ENCODE results near the gene RING1.

The RING1 gene

DNA sequence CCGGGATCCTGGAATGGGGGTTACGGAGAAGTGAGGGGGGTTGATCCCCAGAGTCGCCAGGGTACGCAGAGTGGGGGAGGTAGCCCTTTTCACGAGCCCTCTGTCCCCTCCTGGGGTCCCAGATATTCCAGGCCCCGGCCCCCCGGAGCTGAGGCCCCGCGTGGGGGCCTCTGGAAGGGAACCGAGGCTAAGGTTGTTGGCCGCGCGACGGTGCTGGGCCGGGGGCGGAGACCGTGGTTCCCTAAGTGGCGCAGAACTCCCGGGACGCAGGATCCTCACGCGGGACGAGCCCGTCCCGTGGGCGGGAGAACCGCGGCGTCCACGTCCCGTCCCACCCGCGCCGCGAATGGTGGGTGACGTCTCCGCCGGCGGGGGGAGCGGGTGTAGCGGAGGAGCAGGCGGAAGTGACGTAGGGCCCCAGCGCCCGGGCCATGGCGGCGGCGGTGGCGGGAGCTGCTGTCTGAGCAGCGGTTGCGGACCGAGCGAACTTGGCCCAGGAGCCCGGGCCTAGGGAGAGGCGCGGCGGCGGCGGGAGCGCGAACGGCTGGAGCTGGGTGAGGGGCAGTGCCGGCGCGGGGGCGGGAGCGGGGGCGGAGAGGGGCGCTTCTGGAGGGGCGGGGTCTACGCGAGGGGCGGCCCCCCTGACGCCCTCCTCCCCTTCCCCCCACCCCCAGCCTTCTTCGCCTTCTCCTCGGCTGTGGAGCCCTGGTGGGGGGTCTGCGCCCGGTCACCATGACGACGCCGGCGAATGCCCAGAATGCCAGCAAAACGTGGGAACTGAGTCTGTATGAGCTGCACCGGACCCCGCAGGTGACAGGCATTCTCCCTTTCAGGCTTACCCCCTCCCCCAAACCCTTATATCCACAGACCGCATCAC is at the start of gene RING1:
TSS of gene RING1 (plus strand) at position 410 of the 877 bp plus-strand sequence. CDS start at position 733, 323 bp downstream.
- H3K4me3 ChIP-seq (replicated peaks; ENCODE audit: low read depth, low read length) = peak within 1 kb of the TSS; percentile 89
- TF ChIP-seq, protein P1, sequence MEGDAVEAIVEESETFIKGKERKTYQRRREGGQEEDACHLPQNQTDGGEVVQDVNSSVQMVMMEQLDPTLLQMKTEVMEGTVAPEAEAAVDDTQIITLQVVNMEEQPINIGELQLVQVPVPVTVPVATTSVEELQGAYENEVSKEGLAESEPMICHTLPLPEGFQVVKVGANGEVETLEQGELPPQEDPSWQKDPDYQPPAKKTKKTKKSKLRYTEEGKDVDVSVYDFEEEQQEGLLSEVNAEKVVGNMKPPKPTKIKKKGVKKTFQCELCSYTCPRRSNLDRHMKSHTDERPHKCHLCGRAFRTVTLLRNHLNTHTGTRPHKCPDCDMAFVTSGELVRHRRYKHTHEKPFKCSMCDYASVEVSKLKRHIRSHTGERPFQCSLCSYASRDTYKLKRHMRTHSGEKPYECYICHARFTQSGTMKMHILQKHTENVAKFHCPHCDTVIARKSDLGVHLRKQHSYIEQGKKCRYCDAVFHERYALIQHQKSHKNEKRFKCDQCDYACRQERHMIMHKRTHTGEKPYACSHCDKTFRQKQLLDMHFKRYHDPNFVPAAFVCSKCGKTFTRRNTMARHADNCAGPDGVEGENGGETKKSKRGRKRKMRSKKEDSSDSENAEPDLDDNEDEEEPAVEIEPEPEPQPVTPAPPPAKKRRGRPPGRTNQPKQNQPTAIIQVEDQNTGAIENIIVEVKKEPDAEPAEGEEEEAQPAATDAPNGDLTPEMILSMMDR (IDR thresholded peaks at IDR 0.05; ENCODE audit: low read length, missing control alignments) = no peak
- DNase-seq (ENCODE audit: low read depth) = peak; percentile 73

DNA sequence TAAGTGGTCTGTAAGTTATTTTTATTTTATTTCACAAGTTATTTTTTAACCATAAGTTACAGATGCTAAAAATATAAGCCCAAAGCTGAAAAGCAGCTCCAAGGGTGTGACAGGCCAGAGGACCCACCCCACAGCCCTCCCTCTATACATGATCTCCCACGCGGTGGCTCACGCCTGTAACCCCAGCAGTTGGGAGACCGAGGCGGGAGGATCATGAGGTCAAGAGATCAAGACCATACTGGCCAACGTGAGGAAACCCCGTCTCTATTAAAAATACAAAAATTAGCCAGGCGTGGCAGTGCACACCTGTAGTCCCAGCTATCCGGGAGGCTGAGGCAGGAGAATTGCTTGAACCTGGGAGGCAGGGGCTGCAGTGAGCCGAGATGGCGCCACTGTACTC is 48.2 kb upstream of the RING1 start:
- no peak for DNase-seq (ENCODE audit: low read depth)
- TF ChIP-seq, protein P1 (IDR thresholded peaks at IDR 0.05; ENCODE audit: low read length, missing control alignments) = no peak

DNA sequence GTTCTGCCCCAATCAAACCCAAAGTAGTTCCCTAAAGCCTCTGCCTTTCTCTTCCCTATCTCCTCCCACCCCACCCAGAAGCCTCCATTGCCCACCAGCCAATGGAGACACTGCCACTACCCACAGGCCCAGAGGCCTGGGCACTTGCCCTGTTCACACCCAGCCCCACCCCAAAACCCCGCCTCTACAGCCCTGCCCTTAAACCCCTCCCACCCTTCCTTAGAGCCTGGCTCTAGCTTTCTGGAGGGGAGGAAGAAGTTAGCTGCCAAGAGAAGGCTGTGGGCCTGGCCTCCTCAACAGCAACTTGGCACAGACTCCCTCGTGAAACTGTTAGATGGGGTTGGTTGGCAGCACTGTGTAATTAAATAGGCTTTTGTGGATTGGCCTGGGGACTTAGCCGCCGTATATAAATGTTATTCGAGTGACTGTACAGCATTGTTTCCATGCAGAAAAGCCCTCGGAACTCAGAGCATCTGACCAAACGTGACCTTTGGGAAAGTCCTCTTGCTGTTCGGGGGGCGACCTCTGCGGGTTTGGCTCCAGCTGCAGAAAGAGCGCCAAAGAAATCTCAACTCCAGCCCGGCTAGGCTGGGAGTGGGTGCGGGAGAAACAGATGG is 47.5 kb upstream of the RING1 start:
- H3K4me3 ChIP-seq (replicated peaks; ENCODE audit: low read depth, low read length) = no peak overlapping the region
- DNase-seq (ENCODE audit: low read depth) = peak; percentile 57

More for the DNA sequence above, 48.2 kb upstream of the RING1 start:
- H3K4me3 ChIP-seq (replicated peaks; ENCODE audit: low read depth, low read length) = no peak overlapping the region

DNA sequence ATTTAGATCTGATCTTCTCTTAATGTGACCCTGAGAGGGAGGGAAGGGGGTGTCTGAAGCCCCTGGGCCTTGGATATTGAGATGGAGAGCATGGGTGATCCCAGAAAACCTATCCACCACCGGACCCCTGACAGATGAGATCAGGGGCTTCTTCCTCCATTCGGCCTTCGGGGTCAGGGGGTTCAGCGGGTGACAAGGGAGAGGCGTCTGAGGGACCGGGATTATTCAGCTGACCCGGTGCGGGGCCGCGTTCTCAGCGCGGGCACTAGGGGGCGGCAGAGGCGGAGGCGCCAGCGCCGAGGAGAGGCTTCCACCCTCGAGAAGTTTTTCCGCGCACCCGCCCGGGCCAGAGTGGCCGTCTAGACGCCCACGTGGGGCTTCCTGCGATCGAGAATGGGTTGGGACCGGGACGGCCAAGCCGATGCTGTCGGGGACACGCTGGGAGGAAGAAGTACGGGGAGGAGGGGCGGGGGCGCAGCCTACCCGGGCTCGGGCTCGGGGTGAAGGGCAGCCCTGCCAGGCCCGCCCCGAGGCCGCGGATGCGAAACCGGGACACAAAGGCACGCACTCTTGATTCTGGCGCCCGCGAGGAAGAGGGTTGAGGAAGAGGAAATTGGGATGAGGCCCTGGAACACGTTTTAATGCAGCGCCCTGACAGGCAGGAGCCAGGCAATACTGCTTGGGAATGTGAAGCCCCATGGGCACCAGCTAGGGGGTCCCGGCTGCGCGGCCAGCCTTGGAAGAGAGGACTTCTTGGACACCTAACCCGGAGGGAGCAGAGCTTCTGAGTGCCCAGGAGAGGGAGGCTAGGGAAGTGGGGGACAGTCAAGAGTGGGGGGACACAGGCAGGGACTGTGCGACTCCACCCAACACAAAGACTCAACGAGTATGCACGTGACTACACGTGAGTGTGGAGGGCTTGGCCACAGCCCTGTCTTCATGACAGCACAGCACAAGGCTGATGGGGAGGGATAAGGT is 46.7 kb upstream of the RING1 start:
- TF ChIP-seq, protein P1 (IDR thresholded peaks at IDR 0.05; ENCODE audit: low read length, missing control alignments) = peak; percentile 79
- peak; percentile 57 for DNase-seq (ENCODE audit: low read depth)
- peak overlapping the region; percentile 51 for H3K4me3 ChIP-seq (replicated peaks; ENCODE audit: low read depth, low read length)

More for the DNA sequence above, 47.5 kb upstream of the RING1 start:
- TF ChIP-seq, protein P1 (IDR thresholded peaks at IDR 0.05; ENCODE audit: low read length, missing control alignments) = no peak

DNA sequence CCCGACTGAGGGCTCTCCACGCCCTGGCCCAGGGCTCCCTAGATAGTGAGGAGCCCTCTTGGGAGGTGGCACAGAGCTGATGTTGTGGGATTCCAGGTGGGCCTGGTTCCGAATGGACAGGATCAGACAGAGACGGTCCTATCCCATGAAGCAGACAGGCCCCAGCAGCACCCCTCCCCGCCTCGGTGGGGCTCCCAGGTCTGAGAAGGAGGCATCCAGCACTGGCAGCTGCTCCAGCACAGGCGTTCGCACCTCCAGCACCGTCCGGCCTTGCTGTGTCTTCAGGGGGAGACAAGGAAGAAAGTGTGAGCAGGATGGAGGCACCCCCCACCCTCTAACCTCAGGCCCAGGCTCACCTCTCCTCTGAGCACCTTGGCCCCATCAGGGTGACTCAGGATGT is 44.8 kb upstream of the RING1 start:
- no peak overlapping the region for H3K4me3 ChIP-seq (replicated peaks; ENCODE audit: low read depth, low read length)
- TF ChIP-seq, protein P1 (IDR thresholded peaks at IDR 0.05; ENCODE audit: low read length, missing control alignments) = no peak
- DNase-seq (ENCODE audit: low read depth) = no peak

DNA sequence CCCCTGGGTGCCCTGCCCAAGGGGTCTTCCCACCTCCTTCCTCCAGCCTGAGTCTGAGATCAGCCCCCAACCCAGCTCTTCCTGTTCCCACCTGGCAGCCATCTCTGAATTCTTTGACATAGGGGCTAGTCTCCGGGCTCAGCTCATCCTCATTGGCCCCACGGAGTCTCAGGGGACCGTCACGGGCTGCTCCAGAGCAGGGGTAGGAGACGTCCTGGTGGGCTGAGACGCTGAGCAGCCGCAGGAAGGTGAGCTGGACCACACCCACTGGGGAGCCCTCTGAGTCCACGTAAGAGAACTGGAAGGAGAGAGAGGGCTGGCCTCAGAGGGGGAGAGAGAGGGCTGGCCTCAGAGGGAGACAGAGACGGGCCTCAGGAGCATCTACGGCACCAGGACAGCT is 44.1 kb upstream of the RING1 start:
- DNase-seq (ENCODE audit: low read depth) = no peak
- no peak overlapping the region for H3K4me3 ChIP-seq (replicated peaks; ENCODE audit: low read depth, low read length)
- TF ChIP-seq, protein P1 (IDR thresholded peaks at IDR 0.05; ENCODE audit: low read length, missing control alignments) = no peak
